Stimulated activated CD4-positive, alpha-beta T cell treated with anti-CD3 and anti-CD28 coated beads, TNF-alpha, amount 100 ng/mL, for 4 hours (primary cell): ENCODE measurements around the gene USP47.

Experiments used
- DNase-seq, 3 experiments: peaks; one replicate each; pipeline ENCODE4 v3.0.0-alpha.2; 2020; ENCODE audit warnings: low read depth in 3 of 3

The USP47 gene

GRCh38 chr11:12003336-12003735 is 161.6 kb downstream of the USP47 start:
- no peak for DNase-seq

- DNase-seq = no peak
Measured at GRCh38 chr11:12003815-12004214, 162.0 kb downstream of the USP47 start.

GRCh38 chr11:12005061-12005460 is 163.3 kb downstream of the USP47 start:
- DNase-seq = no peak

GRCh38 chr11:12005476-12005875 is 163.7 kb downstream of the USP47 start:
- DNase-seq = no peak

GRCh38 chr11:12006552-12007229 is 164.9 kb downstream of the USP47 start:
- no peak for DNase-seq

- no peak for DNase-seq
Measured at GRCh38 chr11:12007230-12007593, 165.4 kb downstream of the USP47 start.

GRCh38 chr11:12007769-12008737 is 166.3 kb downstream of the USP47 start, which contains the start of gene DKK3:
DKK3 (minus strand) TSS chr11:12008626; CDS start chr11:12008582, 44 bp downstream.
- no peak for DNase-seq
